Mesothelial cell of epicardium (in vitro differentiated cells): ENCODE data around the gene PREX1. TPM values are rescaled to one million over a fixed set of nuclear protein-coding genes. Genes with fewer than 3 reads are reported as not detected.

Source experiments
- DNase-seq, 2 experiments: peaks; one replicate each; pipeline ENCODE4 v3.0.0; 2021; ENCODE audit warnings: low spot score in 2 of 2; ENCODE audit not compliant: unreplicated experiment in 2 of 2
- H3K27ac Mint-ChIP-seq: 2 replicates; pipeline ENCODE4 v1.8.0; 2021; ENCODE audit warnings: mixed read lengths
- H3K27me3 Mint-ChIP-seq: 2 replicates; pipeline ENCODE4 v1.8.0; 2021; ENCODE audit warnings: low read depth, mixed read lengths
- H3K36me3 Mint-ChIP-seq: 2 replicates; pipeline ENCODE4 v1.8.0; 2021; ENCODE audit warnings: mixed read lengths
- H3K4me1 Mint-ChIP-seq: 2 replicates; pipeline ENCODE4 v1.8.0; 2021; ENCODE audit warnings: mixed read lengths
- H3K4me3 Mint-ChIP-seq: 2 replicates; pipeline ENCODE4 v1.8.0; 2021; ENCODE audit warnings: mild to moderate bottlenecking, moderate library complexity, mixed read lengths
- H3K9me3 Mint-ChIP-seq: 2 replicates; pipeline ENCODE4 v1.8.0; 2021; ENCODE audit warnings: mixed read lengths
- CTCF ChIP-seq: fragments of 200-600 bp; sonication (generic); IDR thresholded peaks from one replicate; pipeline ENCODE4 v1.5.0; 2021; ENCODE audit warnings: antibody characterized with exemption; ENCODE audit not compliant: unreplicated experiment
- total RNA-seq: library from RNA; stranded (reverse); gene quantifications from 3 replicates; pipeline ENCODE4 v1.2.1, GENCODE V29; 2021

PREX1 gene
- total RNA-seq, 1 donor from 2014 or later = 8.3 TPM

- H3K4me1 Mint-ChIP-seq = no peaks in the 10 kb centered on the region
- TF ChIP-seq CTCF = no peak
- no peaks in the 10 kb centered on the region for H3K36me3 Mint-ChIP-seq
- H3K9me3 Mint-ChIP-seq = no peaks in the 10 kb centered on the region
- H3K4me3 Mint-ChIP-seq = no peak overlapping the region
- H3K27ac Mint-ChIP-seq = no peak overlapping the region
- DNase-seq = no peak
- no peaks in the 10 kb centered on the region for H3K27me3 Mint-ChIP-seq
Measured at GRCh38 chr20:48637461-48637860, 190.3 kb downstream of the PREX1 start.

- Mint-ChIP-seq H3K27ac (no peak overlapping the region), H3K4me1 (no peaks in the 10 kb centered on the region), H3K27me3 (no peaks in the 10 kb centered on the region), H3K4me3 (no peak overlapping the region), H3K9me3 (no peaks in the 10 kb centered on the region), H3K36me3 (no peaks in the 10 kb centered on the region)
- no peak for DNase-seq
- no peak for TF ChIP-seq CTCF
Measured at GRCh38 chr20:48636301-48636700, 191.5 kb downstream of the PREX1 start.

GRCh38 chr20:48635791-48636267, 192.0 kb downstream of the PREX1 start:
- Mint-ChIP-seq H3K9me3 (no peaks in the 10 kb centered on the region), H3K27me3 (no peaks in the 10 kb centered on the region), H3K4me3 (no peak overlapping the region), H3K36me3 (no peaks in the 10 kb centered on the region), H3K4me1 (no peaks in the 10 kb centered on the region), H3K27ac (no peak overlapping the region)
- DNase-seq = peak; percentile 49 to 72
- TF ChIP-seq CTCF = peak; percentile 72

GRCh38 chr20:48635361-48635760, 192.4 kb downstream of the PREX1 start:
- Mint-ChIP-seq H3K27ac (no peak overlapping the region), H3K9me3 (no peaks in the 10 kb centered on the region), H3K36me3 (no peaks in the 10 kb centered on the region), H3K27me3 (no peaks in the 10 kb centered on the region), H3K4me1 (no peaks in the 10 kb centered on the region), H3K4me3 (no peak overlapping the region)
- no peak for DNase-seq
- TF ChIP-seq CTCF = no peak

GRCh38 chr20:48634641-48635040, 193.2 kb downstream of the PREX1 start:
- no peak for DNase-seq
- TF ChIP-seq CTCF = no peak
- Mint-ChIP-seq H3K4me3 (no peak overlapping the region), H3K4me1 (no peaks in the 10 kb centered on the region), H3K27me3 (no peaks in the 10 kb centered on the region), H3K27ac (no peak overlapping the region), H3K36me3 (no peaks in the 10 kb centered on the region), H3K9me3 (no peaks in the 10 kb centered on the region)
